OCI-LY7 (cell line): ENCODE results near the gene C6orf120. TPM values are rescaled to one million over a fixed set of nuclear protein-coding genes. Genes with fewer than 3 reads are reported as not detected.

Experiments used
- BruUV-seq: library from RNA; stranded (reverse); fragments of 400-500 nt; replicated peaks from 2 replicates; lab custom pipeline; 2021; lab: Mats Ljungman, UMichigan
- CTCF ChIA-PET: fragments of 300-600 bp; sonication (Branson Sonifier 250); formaldehyde crosslinking; loops from one replicate; lab custom pipeline; 2022; ENCODE audit warnings: antibody characterized with exemption; ENCODE audit not compliant: unreplicated experiment; lab: Charles Lee
- POLR2A ChIA-PET: fragments of 300-600 bp; sonication (Branson Sonifier 250); formaldehyde crosslinking; loops from one replicate; lab custom pipeline; 2022; ENCODE audit warnings: antibody characterized with exemption; lab: Charles Lee
- DNase-seq: peaks from one replicate; pipeline ENCODE4 v3.0.0-alpha.2; 2015; ENCODE audit warnings: low spot score
- H2AFZ ChIP-seq: fragments of 200-600 bp; sonication (generic), shearing (Covaris generic); 2 replicates; pipeline ENCODE4 v1.6.1; 2014; ENCODE audit warnings: mild to moderate bottlenecking, antibody characterized with exemption, low read length, moderate library complexity
- H3K27ac ChIP-seq: fragments of 200-600 bp; sonication (generic); 2 replicates; pipeline ENCODE4 v1.5.1; 2014; ENCODE audit warnings: mixed run types, low read depth, mild to moderate bottlenecking, moderate library complexity, low read length, inconsistent platforms; ENCODE audit not compliant: poor library complexity, severe bottlenecking
- H3K36me3 ChIP-seq: fragments of 200-600 bp; sonication (generic); 2 replicates; pipeline ENCODE4 v1.6.1; 2014; ENCODE audit warnings: mild to moderate bottlenecking, antibody characterized with exemption, low read length, moderate library complexity, mixed read lengths; ENCODE audit not compliant: insufficient read depth
- H3K4me1 ChIP-seq: fragments of 200-600 bp; sonication (generic); 2 replicates; pipeline ENCODE4 v1.5.1; 2014; ENCODE audit warnings: mild to moderate bottlenecking, low read length; ENCODE audit not compliant: insufficient read depth, poor library complexity, severe bottlenecking
- H3K4me2 ChIP-seq: fragments of 200-600 bp; sonication (generic); 2 replicates; pipeline ENCODE4 v1.6.1; 2014; ENCODE audit warnings: mild to moderate bottlenecking, low read length
- H3K4me3 ChIP-seq: fragments of 200-600 bp; sonication (generic); 2 replicates; pipeline ENCODE4 v1.5.1; 2014; ENCODE audit warnings: mild to moderate bottlenecking, low read depth, low read length; ENCODE audit not compliant: poor library complexity, severe bottlenecking
- H3K79me2 ChIP-seq: fragments of 200-600 bp; sonication (generic); 2 replicates; pipeline ENCODE4 v1.6.1; 2016; ENCODE audit warnings: low read depth, mild to moderate bottlenecking, low read length, moderate library complexity, mixed read lengths; ENCODE audit not compliant: insufficient read depth
- H3K9me2 ChIP-seq: fragments of 200-600 bp; sonication (generic); 2 replicates; pipeline ENCODE4 v1.6.1; 2016; ENCODE audit warnings: mild to moderate bottlenecking, low read length, mixed read lengths; ENCODE audit not compliant: insufficient read depth
- H3K9me3 ChIP-seq: fragments of 200-600 bp; sonication (generic); 2 replicates; pipeline ENCODE4 v1.6.1; 2014; ENCODE audit warnings: mild to moderate bottlenecking, mixed run types, low read length, mixed read lengths
- H4K20me1 ChIP-seq: fragments of 200-600 bp; sonication (generic); 2 replicates; pipeline ENCODE4 v1.6.1; 2014; ENCODE audit warnings: mild to moderate bottlenecking, antibody characterized with exemption, low read length, moderate library complexity, mixed read lengths; ENCODE audit not compliant: insufficient read depth
- EZH2phosphoT487 ChIP-seq: fragments of 200-600 bp; sonication (generic); IDR thresholded peaks from 2 replicates; pipeline ENCODE4 v1.6.1; 2018; ENCODE audit warnings: low read depth, borderline replicate concordance, mild to moderate bottlenecking, mixed run types, antibody characterized with exemption, low read length, moderate library complexity, mixed read lengths
- intact Hi-C: fragments of 100-400 bp; cut with micrococcal nuclease; formaldehyde crosslinking; loops from one replicate; pipeline ENCODE4 v1.10.0; 2022; ENCODE audit not compliant: unreplicated experiment
- total RNA-seq, 2 experiments: library from RNA; depleted of rRNA in 1 of 2; stranded (reverse); fragments of >200 nt in 1 of 2; shearing (Covaris generic) in 1 of 2; gene quantifications; 2 replicates each; pipeline ENCODE4 v1.2.3, GENCODE V29; 2014 to 2022
- TF ChIP-seq, protein P1 (sequence below): fragments of 200-600 bp; sonication (generic); conservative IDR thresholded peaks from 2 replicates; pipeline ENCODE4 v1.5.1; 2014; ENCODE audit warnings: mild to moderate bottlenecking, antibody characterized with exemption, low read length, moderate library complexity, mixed read lengths

Gene C6orf120
- total RNA-seq, 2 experiments from 2014 or later: 19.0 to 30.3 TPM

DNA sequence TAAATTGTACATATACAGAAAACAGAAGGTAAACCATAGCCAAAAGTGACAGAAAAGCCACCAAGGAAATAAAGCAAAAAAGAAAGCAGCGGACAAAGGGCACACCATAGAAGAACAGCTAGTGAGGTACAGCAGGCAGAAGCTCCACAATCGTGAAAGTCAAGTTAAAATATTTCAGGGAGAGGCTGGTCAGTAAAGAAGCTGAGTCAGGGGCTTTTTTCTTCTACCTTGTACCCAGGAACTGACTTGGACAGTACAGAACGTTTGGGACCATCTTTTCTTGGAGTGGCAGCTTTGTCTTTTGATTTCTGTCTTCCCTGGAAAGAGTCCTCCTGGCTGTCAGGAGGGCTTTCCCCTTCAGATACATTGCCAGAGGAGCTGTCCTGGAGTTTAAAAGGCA lies 8.1 kb downstream of the C6orf120 start:
- no peak overlapping the region for H3K4me2 ChIP-seq
- BruUV-seq: no TSS peak
- intact Hi-C loops: no loop called here
- CTCF ChIA-PET: no interaction called here
- no peaks in the 10 kb centered on the region for H3K9me3 ChIP-seq
- DNase-seq: no peak
- POLR2A ChIA-PET: interaction anchor here (0.7 to 3.4 kb wide), 6 partner anchors 9 to 841 kb away, joined by 4 to 37 read pairs (median 8); no protein-coding TSS in a partner anchor
- no peak overlapping the region for H3K4me3 ChIP-seq
- H3K4me1 ChIP-seq: peaks cover 43% of the 10 kb centered on the region
- peaks cover 94% of the 10 kb centered on the region for H3K36me3 ChIP-seq
- H2AFZ ChIP-seq: no peak overlapping the region
- no peak overlapping the region for H3K27ac ChIP-seq
- H3K9me2 ChIP-seq: no peaks in the 10 kb centered on the region
- H3K79me2 ChIP-seq: peaks cover 34% of the 10 kb centered on the region
- TF ChIP-seq EZH2phosphoT487: no peak
- TF ChIP-seq, protein P1, sequence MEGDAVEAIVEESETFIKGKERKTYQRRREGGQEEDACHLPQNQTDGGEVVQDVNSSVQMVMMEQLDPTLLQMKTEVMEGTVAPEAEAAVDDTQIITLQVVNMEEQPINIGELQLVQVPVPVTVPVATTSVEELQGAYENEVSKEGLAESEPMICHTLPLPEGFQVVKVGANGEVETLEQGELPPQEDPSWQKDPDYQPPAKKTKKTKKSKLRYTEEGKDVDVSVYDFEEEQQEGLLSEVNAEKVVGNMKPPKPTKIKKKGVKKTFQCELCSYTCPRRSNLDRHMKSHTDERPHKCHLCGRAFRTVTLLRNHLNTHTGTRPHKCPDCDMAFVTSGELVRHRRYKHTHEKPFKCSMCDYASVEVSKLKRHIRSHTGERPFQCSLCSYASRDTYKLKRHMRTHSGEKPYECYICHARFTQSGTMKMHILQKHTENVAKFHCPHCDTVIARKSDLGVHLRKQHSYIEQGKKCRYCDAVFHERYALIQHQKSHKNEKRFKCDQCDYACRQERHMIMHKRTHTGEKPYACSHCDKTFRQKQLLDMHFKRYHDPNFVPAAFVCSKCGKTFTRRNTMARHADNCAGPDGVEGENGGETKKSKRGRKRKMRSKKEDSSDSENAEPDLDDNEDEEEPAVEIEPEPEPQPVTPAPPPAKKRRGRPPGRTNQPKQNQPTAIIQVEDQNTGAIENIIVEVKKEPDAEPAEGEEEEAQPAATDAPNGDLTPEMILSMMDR: no peak
- peaks cover 17% of the 10 kb centered on the region; the same call in 1 of the 2 replicates for H4K20me1 ChIP-seq

DNA sequence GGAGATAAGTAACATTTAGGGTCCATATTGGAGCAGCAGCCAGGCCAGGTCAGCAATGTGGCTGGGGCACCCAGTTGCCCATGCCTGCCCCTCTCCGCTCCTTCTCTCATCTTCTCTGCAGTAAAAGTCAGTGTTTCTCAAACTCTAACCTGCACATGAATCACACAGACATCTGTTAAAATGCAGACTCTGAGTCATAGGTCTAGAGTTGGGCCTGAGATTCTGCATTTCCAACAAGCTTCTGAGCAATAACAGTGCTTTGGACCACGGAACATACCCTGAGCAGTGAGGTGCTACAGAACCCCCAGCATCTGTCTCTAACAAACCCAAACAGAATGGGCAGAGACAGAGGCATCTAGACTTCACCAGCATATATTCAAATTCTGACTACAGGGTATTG lies 12.3 kb downstream of the C6orf120 start:
- no peak overlapping the region for H2AFZ ChIP-seq
- POLR2A ChIA-PET: interaction anchor here (0.7 to 1.1 kb wide), 3 partner anchors 7 to 602 kb away, joined by 3 to 5 read pairs (median 3); no protein-coding TSS in a partner anchor
- peaks cover 10% of the 10 kb centered on the region for H3K4me1 ChIP-seq
- H3K4me3 ChIP-seq: no peak overlapping the region
- intact Hi-C loops: no loop called here
- H3K36me3 ChIP-seq: peaks cover 92% of the 10 kb centered on the region
- no peak for TF ChIP-seq EZH2phosphoT487
- TF ChIP-seq, protein P1: no peak
- no peak for DNase-seq
- peaks cover 7% of the 10 kb centered on the region; the same call in 1 of the 2 replicates for H4K20me1 ChIP-seq
- H3K9me3 ChIP-seq: no peaks in the 10 kb centered on the region
- H3K27ac ChIP-seq: no peak overlapping the region
- H3K9me2 ChIP-seq: no peaks in the 10 kb centered on the region
- no TSS peak for BruUV-seq
- peaks cover 27% of the 10 kb centered on the region for H3K79me2 ChIP-seq
- no peak overlapping the region for H3K4me2 ChIP-seq
- CTCF ChIA-PET: no interaction called here

DNA sequence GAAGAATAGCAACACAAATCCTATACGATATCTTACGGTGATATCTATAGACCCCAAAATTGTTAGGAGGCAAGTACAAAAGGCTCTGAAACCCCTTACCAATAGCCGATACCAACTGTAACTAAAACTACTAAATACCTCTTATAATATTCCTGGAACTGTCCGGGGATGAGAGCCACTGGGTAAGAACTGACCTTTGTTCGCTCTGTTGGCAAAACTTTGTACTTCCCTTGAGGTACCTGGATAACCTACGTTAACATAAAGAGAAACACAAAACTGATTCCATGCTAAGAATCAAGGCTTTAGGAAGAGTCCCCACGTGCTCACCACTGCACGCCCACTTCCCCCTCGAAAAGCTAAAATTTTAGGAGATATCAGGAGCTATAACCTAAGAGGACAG lies 12.7 kb downstream of the C6orf120 start:
- TF ChIP-seq, protein P1: no peak
- TF ChIP-seq EZH2phosphoT487: no peak
- peaks cover 8% of the 10 kb centered on the region; the same call in 1 of the 2 replicates for H4K20me1 ChIP-seq
- no peaks in the 10 kb centered on the region for H3K9me2 ChIP-seq
- POLR2A ChIA-PET: interaction anchor here (0.8 to 1.7 kb wide), 3 partner anchors 10 to 601 kb away, joined by 3 to 6 read pairs (median 5); no protein-coding TSS in a partner anchor
- peaks cover 6% of the 10 kb centered on the region for H3K4me1 ChIP-seq
- H3K4me2 ChIP-seq: no peak overlapping the region
- intact Hi-C loops: no loop called here
- H3K27ac ChIP-seq: no peak overlapping the region
- peaks cover 29% of the 10 kb centered on the region for H3K79me2 ChIP-seq
- BruUV-seq: no TSS peak
- no peaks in the 10 kb centered on the region for H3K9me3 ChIP-seq
- no peak for DNase-seq
- peaks cover 92% of the 10 kb centered on the region for H3K36me3 ChIP-seq
- no peak overlapping the region for H3K4me3 ChIP-seq
- no peak overlapping the region for H2AFZ ChIP-seq
- CTCF ChIA-PET: no interaction called here
